ENCODE data around the gene SLC41A2.

Gene SLC41A2, protein sequence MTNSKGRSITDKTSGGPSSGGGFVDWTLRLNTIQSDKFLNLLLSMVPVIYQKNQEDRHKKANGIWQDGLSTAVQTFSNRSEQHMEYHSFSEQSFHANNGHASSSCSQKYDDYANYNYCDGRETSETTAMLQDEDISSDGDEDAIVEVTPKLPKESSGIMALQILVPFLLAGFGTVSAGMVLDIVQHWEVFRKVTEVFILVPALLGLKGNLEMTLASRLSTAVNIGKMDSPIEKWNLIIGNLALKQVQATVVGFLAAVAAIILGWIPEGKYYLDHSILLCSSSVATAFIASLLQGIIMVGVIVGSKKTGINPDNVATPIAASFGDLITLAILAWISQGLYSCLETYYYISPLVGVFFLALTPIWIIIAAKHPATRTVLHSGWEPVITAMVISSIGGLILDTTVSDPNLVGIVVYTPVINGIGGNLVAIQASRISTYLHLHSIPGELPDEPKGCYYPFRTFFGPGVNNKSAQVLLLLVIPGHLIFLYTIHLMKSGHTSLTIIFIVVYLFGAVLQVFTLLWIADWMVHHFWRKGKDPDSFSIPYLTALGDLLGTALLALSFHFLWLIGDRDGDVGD

DNA sequence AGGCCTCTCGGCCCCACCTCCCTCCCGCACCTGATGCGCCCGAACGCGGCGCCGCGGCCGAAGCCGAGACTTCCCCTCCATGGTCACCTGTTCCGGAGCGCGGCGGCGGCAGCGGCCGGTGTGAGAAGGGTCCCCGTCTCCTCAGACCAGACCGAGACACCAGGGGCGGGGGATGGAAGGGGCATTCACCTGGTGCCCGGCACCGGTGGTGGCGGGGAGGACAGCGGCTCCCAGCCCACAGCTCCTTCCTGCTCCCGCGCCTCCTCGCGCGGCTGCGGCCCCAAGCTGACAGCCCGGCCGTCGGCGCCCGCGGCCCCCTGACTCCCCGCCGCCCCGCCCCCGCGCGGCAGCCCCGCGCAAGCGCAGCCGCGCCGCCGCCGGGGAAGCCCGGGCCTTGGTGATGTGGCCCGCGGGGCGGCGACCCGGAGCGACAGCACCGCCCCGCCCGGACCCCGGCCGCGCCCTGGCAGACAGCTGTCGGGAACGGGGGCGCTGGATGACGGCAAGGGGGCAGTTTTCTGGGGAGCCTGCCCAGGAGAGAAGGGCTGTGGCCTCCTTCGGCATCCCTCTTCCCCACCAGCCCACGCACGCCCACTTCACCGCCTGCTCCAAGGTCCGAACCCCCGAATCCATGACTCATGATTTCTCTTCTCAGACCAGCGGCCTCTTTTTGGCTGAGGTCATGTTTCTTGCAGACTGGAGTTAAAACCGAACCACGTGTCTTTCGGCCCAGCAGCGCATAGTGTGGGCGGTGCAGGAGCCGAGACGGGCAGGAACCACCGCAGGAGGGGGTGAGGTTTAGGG lies at the start of gene SLC41A2:
Gene SLC41A2 (minus strand): TSS at position 290 of the 804 bp plus-strand sequence. CDS start 29,763 bp downstream, outside the sequence.
- Mint-ChIP-seq H3K27me3 (ENCODE audit: low read depth) (peaks cover 51% of the 10 kb centered on the region), H3K36me3 (ENCODE audit: low read depth) (no peaks in the 10 kb centered on the region), H3K4me1 (peaks cover 30% of the 10 kb centered on the region), H3K9me3 (no peaks in the 10 kb centered on the region), H3K4me3 (peak within 1 kb of the TSS; percentile 87 to 98 (median 97)), H3K27ac (peak within 1 kb of the TSS; percentile 84 to 98 (median 89))
- TF ChIP-seq, protein P1, sequence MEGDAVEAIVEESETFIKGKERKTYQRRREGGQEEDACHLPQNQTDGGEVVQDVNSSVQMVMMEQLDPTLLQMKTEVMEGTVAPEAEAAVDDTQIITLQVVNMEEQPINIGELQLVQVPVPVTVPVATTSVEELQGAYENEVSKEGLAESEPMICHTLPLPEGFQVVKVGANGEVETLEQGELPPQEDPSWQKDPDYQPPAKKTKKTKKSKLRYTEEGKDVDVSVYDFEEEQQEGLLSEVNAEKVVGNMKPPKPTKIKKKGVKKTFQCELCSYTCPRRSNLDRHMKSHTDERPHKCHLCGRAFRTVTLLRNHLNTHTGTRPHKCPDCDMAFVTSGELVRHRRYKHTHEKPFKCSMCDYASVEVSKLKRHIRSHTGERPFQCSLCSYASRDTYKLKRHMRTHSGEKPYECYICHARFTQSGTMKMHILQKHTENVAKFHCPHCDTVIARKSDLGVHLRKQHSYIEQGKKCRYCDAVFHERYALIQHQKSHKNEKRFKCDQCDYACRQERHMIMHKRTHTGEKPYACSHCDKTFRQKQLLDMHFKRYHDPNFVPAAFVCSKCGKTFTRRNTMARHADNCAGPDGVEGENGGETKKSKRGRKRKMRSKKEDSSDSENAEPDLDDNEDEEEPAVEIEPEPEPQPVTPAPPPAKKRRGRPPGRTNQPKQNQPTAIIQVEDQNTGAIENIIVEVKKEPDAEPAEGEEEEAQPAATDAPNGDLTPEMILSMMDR (IDR thresholded peaks at IDR 0.05; ENCODE audit: unreplicated experiment in 3 of 3) = peak in 1 of 3 experiments; percentile 21

DNA sequence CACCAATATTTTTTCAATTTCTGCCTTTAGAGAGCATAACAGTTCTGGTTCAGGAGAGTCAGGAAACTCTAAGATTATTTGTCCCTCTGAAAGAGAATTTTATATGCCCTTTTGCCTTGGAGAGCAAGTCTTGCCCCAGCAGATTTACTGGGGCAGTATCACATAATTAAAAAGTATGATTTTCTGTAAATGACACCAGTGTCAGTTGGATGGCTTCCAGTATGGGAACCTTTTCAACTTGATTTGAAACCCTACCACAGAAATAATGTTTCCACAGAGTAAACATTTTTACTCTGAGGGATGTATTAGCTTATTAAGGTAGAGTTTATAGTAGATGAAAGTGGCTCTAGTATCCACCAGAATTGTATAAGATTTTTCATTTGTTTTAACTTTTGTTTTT lies 43.4 kb upstream of the SLC41A2 start:
- no peaks in the 10 kb centered on the region for H3K9me3 Mint-ChIP-seq
- TF ChIP-seq, protein P1 (IDR thresholded peaks at IDR 0.05; ENCODE audit: unreplicated experiment in 3 of 3) = no peak
- no peaks in the 10 kb centered on the region for H3K27me3 Mint-ChIP-seq (ENCODE audit: low read depth)
- no peak overlapping the region for H3K4me3 Mint-ChIP-seq
- H3K27ac Mint-ChIP-seq = no peak overlapping the region
- H3K36me3 Mint-ChIP-seq (ENCODE audit: low read depth) = peaks cover 90% of the 10 kb centered on the region
- peaks cover 5% of the 10 kb centered on the region for H3K4me1 Mint-ChIP-seq

DNA sequence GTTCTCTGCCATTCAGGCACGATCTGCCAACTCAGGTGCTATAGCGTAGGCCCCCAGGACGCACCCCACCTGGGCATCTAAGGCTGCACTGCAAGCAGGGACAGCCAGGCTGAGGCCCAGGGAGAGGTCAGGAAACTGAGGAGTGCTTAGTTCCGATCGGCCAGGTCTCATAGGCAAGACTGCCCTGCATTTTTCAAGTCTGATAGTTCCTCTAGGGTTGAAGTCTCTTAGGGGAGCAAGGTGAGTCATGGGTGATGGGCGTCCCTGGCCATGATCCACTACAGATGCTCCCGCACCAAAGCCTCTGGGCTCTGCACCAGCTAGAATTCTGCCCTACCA lies 41.2 kb upstream of the SLC41A2 start:
- H3K27ac Mint-ChIP-seq = peak overlapping the region in 1 of 3 experiments; percentile 25
- peaks cover 5% of the 10 kb centered on the region for H3K4me1 Mint-ChIP-seq
- H3K4me3 Mint-ChIP-seq = no peak overlapping the region
- H3K27me3 Mint-ChIP-seq (ENCODE audit: low read depth) = no peaks in the 10 kb centered on the region
- H3K9me3 Mint-ChIP-seq = no peaks in the 10 kb centered on the region
- TF ChIP-seq, protein P1 (IDR thresholded peaks at IDR 0.05; ENCODE audit: unreplicated experiment in 3 of 3) = no peak
- peaks cover 89% of the 10 kb centered on the region for H3K36me3 Mint-ChIP-seq (ENCODE audit: low read depth)

DNA sequence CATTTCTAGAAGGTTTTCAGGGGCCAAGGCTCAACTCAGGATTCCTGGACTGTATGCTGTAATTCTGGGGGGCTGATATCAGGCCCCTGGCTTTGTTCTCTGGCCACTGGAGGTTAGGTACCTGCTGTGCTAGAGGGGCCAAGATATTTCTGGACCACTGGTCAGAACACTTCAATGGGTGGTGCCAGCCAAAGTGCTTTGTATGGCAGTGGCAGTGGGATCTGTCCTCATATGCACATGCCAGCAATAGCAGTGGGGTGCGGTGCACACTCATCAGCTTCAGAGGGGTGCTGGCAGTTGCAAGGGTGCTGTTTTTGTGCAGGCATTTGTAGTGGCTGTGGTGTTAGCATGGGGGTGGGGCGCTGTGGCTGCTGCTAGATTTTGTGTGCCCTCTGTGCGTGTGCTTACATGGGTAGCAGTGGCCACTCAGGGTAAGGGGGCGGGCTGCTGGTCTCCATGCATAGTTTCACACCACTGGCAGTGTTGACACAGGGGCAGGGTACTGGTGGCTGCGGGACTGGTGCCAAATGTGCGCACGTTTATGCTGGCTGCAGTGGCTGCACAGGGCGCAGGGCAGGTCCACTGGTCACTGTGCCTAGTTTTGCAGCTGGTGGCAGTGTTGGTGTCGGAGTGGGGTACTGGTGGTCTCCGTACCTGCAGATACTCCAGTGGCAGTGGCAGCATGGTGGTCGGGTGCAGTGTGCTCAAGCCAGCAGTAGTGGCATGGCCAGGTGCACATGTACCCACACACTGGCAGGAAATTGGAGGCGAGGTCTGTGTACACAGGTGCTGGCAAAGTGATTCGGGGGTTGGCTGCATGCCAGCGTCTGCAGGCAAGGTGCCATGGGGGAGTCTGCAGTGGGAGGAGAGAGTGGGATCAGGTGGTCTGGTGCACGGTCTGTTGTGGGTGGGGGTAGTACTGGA lies 40.6 kb upstream of the SLC41A2 start:
- H3K36me3 Mint-ChIP-seq (ENCODE audit: low read depth) = peaks cover 88% of the 10 kb centered on the region
- H3K27me3 Mint-ChIP-seq (ENCODE audit: low read depth) = no peaks in the 10 kb centered on the region
- H3K9me3 Mint-ChIP-seq = no peaks in the 10 kb centered on the region
- H3K4me1 Mint-ChIP-seq = peaks cover under 1% of the 10 kb centered on the region
- H3K4me3 Mint-ChIP-seq = no peak overlapping the region
- TF ChIP-seq, protein P1 (IDR thresholded peaks at IDR 0.05; ENCODE audit: unreplicated experiment in 3 of 3) = no peak
- H3K27ac Mint-ChIP-seq = peak overlapping the region in 1 of 3 experiments; percentile 25

DNA sequence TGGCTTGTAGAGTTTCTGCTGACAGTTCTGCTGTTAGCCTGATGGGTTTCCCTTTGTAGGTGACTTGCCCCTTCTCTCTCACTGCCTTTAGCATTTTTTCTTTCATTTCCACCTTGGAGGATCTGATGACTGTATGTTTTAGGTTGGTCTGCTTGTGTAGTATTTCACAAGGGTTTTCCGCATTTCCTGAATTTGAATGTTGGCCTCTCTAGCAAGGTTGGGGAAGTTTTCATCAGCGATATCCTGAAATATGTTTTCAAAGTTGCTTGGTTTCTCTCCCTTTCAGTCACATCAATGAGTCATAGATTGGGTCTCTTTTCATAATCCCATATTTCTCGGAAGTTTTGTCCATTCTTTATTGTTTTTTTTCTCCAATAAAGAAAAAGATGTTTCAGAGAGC lies 39.5 kb upstream of the SLC41A2 start:
- Mint-ChIP-seq H3K4me1 (no peaks in the 10 kb centered on the region), H3K9me3 (no peaks in the 10 kb centered on the region), H3K4me3 (no peak overlapping the region), H3K27ac (no peak overlapping the region), H3K36me3 (ENCODE audit: low read depth) (peaks cover 88% of the 10 kb centered on the region), H3K27me3 (ENCODE audit: low read depth) (no peaks in the 10 kb centered on the region)
- TF ChIP-seq, protein P1 (IDR thresholded peaks at IDR 0.05; ENCODE audit: unreplicated experiment in 3 of 3) = no peak
